UCSD-AML1 (cell line): Measurements from ENCODE around the gene HACL1.
"Not testable (repeated sequence)": the region's sequence is repeated elsewhere in the genome, so short reads cannot be mapped to it uniquely, and the experiment has no call there.

Experiments
- DNase-seq: peaks from one replicate; lab custom pipeline; 2025; ENCODE audit not compliant: unreplicated experiment; lab: John Stamatoyannopoulos, UW

The HACL1 gene

GRCh38 chr3:15630646-15631350 is 29.4 kb upstream of the HACL1 start:
- no peak for DNase-seq

GRCh38 chr3:15629860-15630597 is 28.7 kb upstream of the HACL1 start:
- peak; percentile 35 for DNase-seq

GRCh38 chr3:15628967-15629366 is 27.6 kb upstream of the HACL1 start:
- DNase-seq, result no peak

- DNase-seq, result no peak
These were observed 22.4 kb upstream of the HACL1 start for GRCh38 chr3:15623535-15624440.

- DNase-seq, result not testable (repeated sequence)
These were observed 18.5 kb upstream of the HACL1 start for GRCh38 chr3:15619659-15620464.

GRCh38 chr3:15616053-15616452 is 14.7 kb upstream of the HACL1 start:
- DNase-seq, result no peak

- DNase-seq, result no peak
These were observed 13.6 kb upstream of the HACL1 start for GRCh38 chr3:15614958-15615357.

GRCh38 chr3:15612001-15612400 is 10.6 kb upstream of the HACL1 start:
- DNase-seq, result no peak

GRCh38 chr3:15611018-15611417 is 9.6 kb upstream of the HACL1 start:
- DNase-seq, result no peak

- DNase-seq, result no peak
These were observed 8.9 kb upstream of the HACL1 start for GRCh38 chr3:15610082-15610759.

GRCh38 chr3:15606434-15606891 is 5.1 kb upstream of the HACL1 start:
- DNase-seq, result no peak

- not testable (repeated sequence) for DNase-seq
These were observed 3.2 kb upstream of the HACL1 start for GRCh38 chr3:15604584-15604983.

GRCh38 chr3:15602816-15603215 is 1.4 kb upstream of the HACL1 start:
- DNase-seq, result not testable (repeated sequence)

- DNase-seq, result no peak
These were observed 772 bp upstream of the HACL1 start for GRCh38 chr3:15602146-15602536.

GRCh38 chr3:15601046-15601398 is 347 bp downstream of the HACL1 start:
- DNase-seq, result no peak

- no peak for DNase-seq
These were observed 5.4 kb downstream of the HACL1 start for GRCh38 chr3:15595955-15596354.

- DNase-seq, result no peak
These were observed 8.4 kb downstream of the HACL1 start for GRCh38 chr3:15592968-15593367.

GRCh38 chr3:15591928-15592327 is 9.4 kb downstream of the HACL1 start:
- no peak for DNase-seq

GRCh38 chr3:15591242-15591641 is 10.1 kb downstream of the HACL1 start:
- no peak for DNase-seq
